ENCODE results near the gene PRTFDC1. TPM values are rescaled to one million over a fixed set of nuclear protein-coding genes. Genes with fewer than 3 reads are reported as not detected.

Gene PRTFDC1
- total RNA-seq, 4 donors from 2014 or later: 0.15 to 2.2 (median 1.8) TPM

- H3K27ac ChIP-seq: no peak overlapping the region
- intact Hi-C loops (cut with DNase I): no loop called here
- H3K4me3 ChIP-seq: no peak overlapping the region
- H3K36me3 ChIP-seq: no peaks in the 10 kb centered on the region
- no peaks in the 10 kb centered on the region for H3K4me1 ChIP-seq
- DNase-seq: no peak
- no peaks in the 10 kb centered on the region for H3K9me3 ChIP-seq
- TF ChIP-seq POLR2A (IDR thresholded peaks at IDR 0.05): no peak
- no peak for TF ChIP-seq CTCF (IDR thresholded peaks at IDR 0.05)
- 80 to 89% methylated on average over 6 of the region's 6 CpGs for WGBS, 2 donors
- H3K27me3 ChIP-seq: no peaks in the 10 kb centered on the region
These were observed 151.5 kb downstream of the PRTFDC1 start for GRCh38 chr10:24800861-24801260.

Small RNA genes within 50 kb of the gene (small RNA-seq; reads per million reads assigned to genes)
- gene AL512598.1: 0 reads per million in 4 donors
- gene RN7SKP241: 0 reads per million in 4 donors

Other genes starting within 250 kb of the PRTFDC1 start
- gene ARHGAP21, start 228.7 kb downstream of the PRTFDC1 start, total RNA-seq: 10 to 100 TPM; 15.3 to 59.1 (median 37.1) TPM
- under 1 TPM in 1 of 4 donors, not detected in 3; 0.31 TPM for gene ENKUR, start 63.6 kb upstream of the PRTFDC1 start, total RNA-seq
- 1 to 10 TPM; 1.0 to 3.0 (median 1.7) TPM for gene THNSL1, start 64.0 kb upstream of the PRTFDC1 start, total RNA-seq
- gene GPR158, start 222.4 kb upstream of the PRTFDC1 start, total RNA-seq: not detected

Measured in esophagus squamous epithelium (tissue), 5 donors.